ENCODE measurements around the gene TRIP10. TPM values are rescaled to one million over a fixed set of nuclear protein-coding genes. Genes with fewer than 3 reads are reported as not detected.

The TRIP10 gene
- total and polyA plus RNA-seq, 2 of the 4 experiments (the other 2 are of a cell fraction), result 39.1 to 47.0 TPM

DNA sequence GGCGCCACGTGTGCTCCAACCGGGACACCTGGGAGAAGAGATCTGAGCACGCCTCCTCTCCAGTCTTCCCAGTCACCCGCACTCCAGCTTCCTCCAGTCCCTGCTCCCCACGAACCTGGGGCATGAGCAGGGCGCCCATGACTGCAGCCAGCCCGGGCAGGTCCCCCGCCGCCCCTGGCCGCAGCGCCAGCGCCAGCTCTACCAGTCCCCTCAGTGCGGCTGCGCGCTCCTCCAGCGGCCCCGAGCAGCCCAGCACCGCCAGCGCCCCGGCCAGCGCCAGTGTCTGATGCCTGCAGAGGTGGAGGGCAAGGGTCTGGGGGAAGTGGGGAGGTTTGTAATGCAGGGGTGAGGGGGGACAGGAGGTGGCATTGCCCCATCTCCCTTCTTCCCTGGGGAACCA lies 14.7 kb downstream of the TRIP10 start:
- Histone ChIP-seq H3K9me3 (ENCODE audit: control insufficient read depth, insufficient read depth, low read length) (no peaks in the 10 kb centered on the region), H2BK15ac (ENCODE audit: low read depth, low read length) (no peak overlapping the region), H2BK120ac (ENCODE audit: low read depth, low read length) (no peak overlapping the region), H2AFZ (replicated peaks; ENCODE audit: low read length, poor library complexity) (no peak overlapping the region), H3K9ac (ENCODE audit: low read depth, low read length) (no peak overlapping the region), H3K56ac (ENCODE audit: extremely low read depth, insufficient read depth, low read length) (no peak overlapping the region), H3K9me1 (ENCODE audit: insufficient read depth, low read length) (no peaks in the 10 kb centered on the region), H4K91ac (ENCODE audit: insufficient read depth, low read depth, low read length) (no peak overlapping the region), H3K4me1 (ENCODE audit: control insufficient read depth, insufficient read depth, low read length) (no peaks in the 10 kb centered on the region), H4K8ac (ENCODE audit: low read depth in 2 of 2, low read length in 2 of 2) (no peak overlapping the region), H3K27me3 (ENCODE audit: control insufficient read depth, insufficient read depth, low read length) (no peaks in the 10 kb centered on the region), H2AK5ac (ENCODE audit: low read depth, low read length) (no peak overlapping the region), H2BK5ac (ENCODE audit: low read depth, low read length, poor library complexity, severe bottlenecking) (no peak overlapping the region), H3K14ac (replicated peaks; ENCODE audit: low read depth, low read length) (no peak overlapping the region), H2AK9ac (replicated peaks; ENCODE audit: low read depth, low read length, poor library complexity) (no peak overlapping the region), H3K36me3 (ENCODE audit: control insufficient read depth, insufficient read depth, low read length) (peaks cover 30% of the 10 kb centered on the region), H3K18ac (ENCODE audit: low read depth, low read length) (no peak overlapping the region), H2BK20ac (ENCODE audit: low read depth, low read length) (no peak overlapping the region), H3K23ac (ENCODE audit: low read depth, low read length) (no peak overlapping the region), H3K4me2 (ENCODE audit: low read depth, low read length) (no peak overlapping the region), H3K27ac (ENCODE audit: insufficient read depth, low read length) (no peak overlapping the region), H4K5ac (ENCODE audit: low read depth, low read length) (no peak overlapping the region), H3K4me3 (ENCODE audit: insufficient read depth, low read depth, low read length) (no peak overlapping the region), H3K79me1 (ENCODE audit: low read depth in 1 of 2, low read length in 2 of 2) (peaks cover 0 to 3% of the 10 kb centered on the region in 2 experiments; a peak in 1 of 4 replicates), H3K4ac (ENCODE audit: low read depth, low read length) (no peak overlapping the region), H4K20me1 (ENCODE audit: insufficient read depth, low read length) (no peaks in the 10 kb centered on the region)
- intact Hi-C loops (cut with micrococcal nuclease), result no loop called here
- WGBS, 2 experiments (ENCODE audit: extremely low coverage in 2 of 2, insufficient read length in 1 of 2), result 100% methylated on average over 4 of the region's 22 CpGs; no CpG with 5 or more reads in 1 of the 2 experiments
- no peak for ATAC-seq (ENCODE audit: low read depth)
- no TSS peak for BruUV-seq (replicated peaks)
- no peak for TF ChIP-seq CEBPB (IDR thresholded peaks at IDR 0.05; ENCODE audit: low read depth, low read length)
- TF ChIP-seq, protein P1, sequence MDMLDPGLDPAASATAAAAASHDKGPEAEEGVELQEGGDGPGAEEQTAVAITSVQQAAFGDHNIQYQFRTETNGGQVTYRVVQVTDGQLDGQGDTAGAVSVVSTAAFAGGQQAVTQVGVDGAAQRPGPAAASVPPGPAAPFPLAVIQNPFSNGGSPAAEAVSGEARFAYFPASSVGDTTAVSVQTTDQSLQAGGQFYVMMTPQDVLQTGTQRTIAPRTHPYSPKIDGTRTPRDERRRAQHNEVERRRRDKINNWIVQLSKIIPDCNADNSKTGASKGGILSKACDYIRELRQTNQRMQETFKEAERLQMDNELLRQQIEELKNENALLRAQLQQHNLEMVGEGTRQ (IDR thresholded peaks at IDR 0.05; ENCODE audit: low read depth, low read length), result no peak
- no peak for TF ChIP-seq RAD21 (IDR thresholded peaks at IDR 0.05; ENCODE audit: low read length)
- TF ChIP-seq CHD1 (IDR thresholded peaks at IDR 0.05; ENCODE audit: low read depth, low read length), result no peak
- TF ChIP-seq RFX5 (IDR thresholded peaks at IDR 0.05; ENCODE audit: low read depth, low read length), result no peak
- no peak for TF ChIP-seq POLR2A (IDR thresholded peaks at IDR 0.05; ENCODE audit: low read depth, low read length)
- no peak for TF ChIP-seq RCOR1 (IDR thresholded peaks at IDR 0.05; ENCODE audit: insufficient replicate concordance, low read length)
- TF ChIP-seq, protein P2, sequence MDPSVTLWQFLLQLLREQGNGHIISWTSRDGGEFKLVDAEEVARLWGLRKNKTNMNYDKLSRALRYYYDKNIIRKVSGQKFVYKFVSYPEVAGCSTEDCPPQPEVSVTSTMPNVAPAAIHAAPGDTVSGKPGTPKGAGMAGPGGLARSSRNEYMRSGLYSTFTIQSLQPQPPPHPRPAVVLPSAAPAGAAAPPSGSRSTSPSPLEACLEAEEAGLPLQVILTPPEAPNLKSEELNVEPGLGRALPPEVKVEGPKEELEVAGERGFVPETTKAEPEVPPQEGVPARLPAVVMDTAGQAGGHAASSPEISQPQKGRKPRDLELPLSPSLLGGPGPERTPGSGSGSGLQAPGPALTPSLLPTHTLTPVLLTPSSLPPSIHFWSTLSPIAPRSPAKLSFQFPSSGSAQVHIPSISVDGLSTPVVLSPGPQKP (IDR thresholded peaks at IDR 0.05; ENCODE audit: borderline replicate concordance, low read depth, low read length), result no peak
- no peak for TF ChIP-seq BHLHE40 (IDR thresholded peaks at IDR 0.05; ENCODE audit: low read depth, low read length)
- TF ChIP-seq FOS (IDR thresholded peaks at IDR 0.05; ENCODE audit: low read depth, low read length), result no peak
- no peak for TF ChIP-seq MAZ (IDR thresholded peaks at IDR 0.05; ENCODE audit: borderline replicate concordance, low read depth, low read length)
- TF ChIP-seq SMC3 (IDR thresholded peaks at IDR 0.05; ENCODE audit: low read depth, low read length), result no peak
- TF ChIP-seq MAFK (IDR thresholded peaks at IDR 0.05; ENCODE audit: low read depth, low read length), result no peak
- TF ChIP-seq MXI1 (IDR thresholded peaks at IDR 0.05; ENCODE audit: borderline replicate concordance, low read depth, low read length), result no peak
- TF ChIP-seq, protein P3, sequence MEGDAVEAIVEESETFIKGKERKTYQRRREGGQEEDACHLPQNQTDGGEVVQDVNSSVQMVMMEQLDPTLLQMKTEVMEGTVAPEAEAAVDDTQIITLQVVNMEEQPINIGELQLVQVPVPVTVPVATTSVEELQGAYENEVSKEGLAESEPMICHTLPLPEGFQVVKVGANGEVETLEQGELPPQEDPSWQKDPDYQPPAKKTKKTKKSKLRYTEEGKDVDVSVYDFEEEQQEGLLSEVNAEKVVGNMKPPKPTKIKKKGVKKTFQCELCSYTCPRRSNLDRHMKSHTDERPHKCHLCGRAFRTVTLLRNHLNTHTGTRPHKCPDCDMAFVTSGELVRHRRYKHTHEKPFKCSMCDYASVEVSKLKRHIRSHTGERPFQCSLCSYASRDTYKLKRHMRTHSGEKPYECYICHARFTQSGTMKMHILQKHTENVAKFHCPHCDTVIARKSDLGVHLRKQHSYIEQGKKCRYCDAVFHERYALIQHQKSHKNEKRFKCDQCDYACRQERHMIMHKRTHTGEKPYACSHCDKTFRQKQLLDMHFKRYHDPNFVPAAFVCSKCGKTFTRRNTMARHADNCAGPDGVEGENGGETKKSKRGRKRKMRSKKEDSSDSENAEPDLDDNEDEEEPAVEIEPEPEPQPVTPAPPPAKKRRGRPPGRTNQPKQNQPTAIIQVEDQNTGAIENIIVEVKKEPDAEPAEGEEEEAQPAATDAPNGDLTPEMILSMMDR (conservative IDR thresholded peaks at IDR 0.05; ENCODE audit: low read depth, low read length), result no peak
- TF ChIP-seq NFE2L2 (IDR thresholded peaks at IDR 0.05; ENCODE audit: low read depth, low read length), result no peak
- POLR2A ChIA-PET (ENCODE audit: unreplicated experiment), result no interaction called here
- dilution Hi-C loops (cut with HindIII; ENCODE audit: low sequenced_read_pairs, unreplicated experiment), result no loop called here
- CTCF ChIA-PET, result no interaction called here
- in situ Hi-C loops (cut with MboI; ENCODE audit: low sequenced_read_pairs), result no loop called here
- no peak for DNase-seq
